ENCODE results near the gene CNNM3. TPM values are rescaled to one million over a fixed set of nuclear protein-coding genes. Genes with fewer than 3 reads are reported as not detected.

CNNM3 gene
- total RNA-seq, 1 donor = 15.6 TPM

- H3K4me3 ChIP-seq (ENCODE audit: low read length) = no peak overlapping the region
- H3K4me1 ChIP-seq (ENCODE audit: insufficient read depth, low read length) = peaks cover 5% of the 10 kb centered on the region
- no peaks in the 10 kb centered on the region for H3K27me3 ChIP-seq (ENCODE audit: insufficient read depth, low read length)
- H3K9me3 ChIP-seq (ENCODE audit: low read depth, low read length) = no peaks in the 10 kb centered on the region
Observed at GRCh38 chr2:96879545-96880040, 63.5 kb downstream of the CNNM3 start.

- Histone ChIP-seq H3K4me1 (ENCODE audit: insufficient read depth, low read length) (peaks cover 9% of the 10 kb centered on the region), H3K9me3 (ENCODE audit: low read depth, low read length) (no peaks in the 10 kb centered on the region), H3K27me3 (ENCODE audit: insufficient read depth, low read length) (no peaks in the 10 kb centered on the region), H3K4me3 (ENCODE audit: low read length) (no peak overlapping the region)
Observed at GRCh38 chr2:96880891-96881273, 64.8 kb downstream of the CNNM3 start.

GRCh38 chr2:96881349-96882195 lies 65.5 kb downstream of the CNNM3 start:
- peaks cover 15% of the 10 kb centered on the region for H3K4me1 ChIP-seq (ENCODE audit: insufficient read depth, low read length)
- H3K27me3 ChIP-seq (ENCODE audit: insufficient read depth, low read length) = no peaks in the 10 kb centered on the region
- H3K4me3 ChIP-seq (ENCODE audit: low read length) = no peak overlapping the region
- no peaks in the 10 kb centered on the region for H3K9me3 ChIP-seq (ENCODE audit: low read depth, low read length)

- H3K4me1 ChIP-seq (ENCODE audit: insufficient read depth, low read length) = peaks cover 17% of the 10 kb centered on the region
- H3K4me3 ChIP-seq (ENCODE audit: low read length) = no peak overlapping the region
- no peaks in the 10 kb centered on the region for H3K9me3 ChIP-seq (ENCODE audit: low read depth, low read length)
- no peaks in the 10 kb centered on the region for H3K27me3 ChIP-seq (ENCODE audit: insufficient read depth, low read length)
Observed at GRCh38 chr2:96882230-96882629, 66.2 kb downstream of the CNNM3 start.

GRCh38 chr2:96882906-96883305 lies 66.8 kb downstream of the CNNM3 start:
- Histone ChIP-seq H3K4me3 (ENCODE audit: low read length) (no peak overlapping the region), H3K4me1 (ENCODE audit: insufficient read depth, low read length) (peaks cover 24% of the 10 kb centered on the region), H3K9me3 (ENCODE audit: low read depth, low read length) (no peaks in the 10 kb centered on the region), H3K27me3 (ENCODE audit: insufficient read depth, low read length) (no peaks in the 10 kb centered on the region)

- Histone ChIP-seq H3K27me3 (ENCODE audit: insufficient read depth, low read length) (no peaks in the 10 kb centered on the region), H3K4me3 (ENCODE audit: low read length) (no peak overlapping the region)
Observed at GRCh38 chr2:96883306-96883705, 67.2 kb downstream of the CNNM3 start.

More at GRCh38 chr2:96883306-96883705, 67.2 kb downstream of the CNNM3 start:
- no peaks in the 10 kb centered on the region for H3K9me3 ChIP-seq (ENCODE audit: low read depth, low read length)
- peaks cover 28% of the 10 kb centered on the region for H3K4me1 ChIP-seq (ENCODE audit: insufficient read depth, low read length)

Other genes starting within 250 kb of the CNNM3 start
- 50.2 TPM for gene KANSL3, start 178.0 kb upstream of the CNNM3 start, total RNA-seq
- gene FER1L5, start 173.5 kb upstream of the CNNM3 start, total RNA-seq = not detected
- 1.3 TPM for gene LMAN2L, start 76.2 kb upstream of the CNNM3 start, total RNA-seq
- gene CNNM4, start 55.4 kb upstream of the CNNM3 start, total RNA-seq = 5.5 TPM
- 2.2 TPM for gene ANKRD23, start 27.8 kb downstream of the CNNM3 start, total RNA-seq
- gene ANKRD39, start 41.7 kb downstream of the CNNM3 start, total RNA-seq = 4.3 TPM
- 7.5 TPM for gene SEMA4C, start 53.8 kb downstream of the CNNM3 start, total RNA-seq
- not detected for gene FAM178B, start 170.3 kb downstream of the CNNM3 start, total RNA-seq

All from mononuclear cell (primary cell).